ENCODE measurements around the gene OR10J5. TPM values are rescaled to one million over a fixed set of nuclear protein-coding genes. Genes with fewer than 3 reads are reported as not detected.
"Not testable (repeated sequence)": the region's sequence is repeated elsewhere in the genome, so short reads cannot be mapped to it uniquely, and the experiment has no call there.

The OR10J5 gene
- total and polyA plus RNA-seq, 8 donors: not detected

GRCh38 chr1:159554261-159554660 lies 18.5 kb upstream of the OR10J5 start:
- DNase-seq (no peak), ATAC-seq (no peak)
- no peak overlapping the region for H3K27ac ChIP-seq
- no peak overlapping the region for H3K4me3 ChIP-seq
- no peaks in the 10 kb centered on the region for H3K4me1 ChIP-seq
- H3K36me3 ChIP-seq: no peaks in the 10 kb centered on the region
- H3K27me3 ChIP-seq: no peaks in the 10 kb centered on the region
- intact Hi-C loops (cut with DNase I): no loop called here
- no peak for TF ChIP-seq CTCF (IDR thresholded peaks at IDR 0.05)
- no peaks in the 10 kb centered on the region for H3K9me3 ChIP-seq

DNA sequence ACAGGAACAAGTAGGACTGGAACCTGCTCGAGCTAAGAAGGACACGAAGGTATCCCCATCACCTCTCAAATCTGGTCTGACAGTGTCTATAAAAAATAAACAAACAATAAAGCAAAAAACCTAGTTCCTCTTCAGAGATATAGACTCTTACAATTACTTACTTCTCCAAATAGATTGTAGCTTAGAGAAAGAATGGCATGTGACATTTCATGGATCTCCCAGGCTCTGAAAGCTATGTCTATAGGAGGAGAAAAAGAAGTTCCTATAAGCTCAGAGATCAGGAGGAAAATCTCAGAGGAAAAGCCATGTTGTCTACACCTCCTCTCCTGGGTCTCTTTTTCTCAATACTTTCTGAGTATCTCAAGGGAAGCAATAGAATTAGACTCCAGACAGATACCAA lies 12.3 kb upstream of the OR10J5 start:
- Histone ChIP-seq H3K4me3 (no peak overlapping the region), H3K27ac (no peak overlapping the region), H3K27me3 (no peaks in the 10 kb centered on the region), H3K9me3 (no peaks in the 10 kb centered on the region), H3K4me1 (no peaks in the 10 kb centered on the region), H3K36me3 (no peaks in the 10 kb centered on the region)
- no peak for ATAC-seq
- DNase-seq: no peak
- no peak for TF ChIP-seq CTCF (IDR thresholded peaks at IDR 0.05)
- intact Hi-C loops (cut with DNase I): no loop called here

DNA sequence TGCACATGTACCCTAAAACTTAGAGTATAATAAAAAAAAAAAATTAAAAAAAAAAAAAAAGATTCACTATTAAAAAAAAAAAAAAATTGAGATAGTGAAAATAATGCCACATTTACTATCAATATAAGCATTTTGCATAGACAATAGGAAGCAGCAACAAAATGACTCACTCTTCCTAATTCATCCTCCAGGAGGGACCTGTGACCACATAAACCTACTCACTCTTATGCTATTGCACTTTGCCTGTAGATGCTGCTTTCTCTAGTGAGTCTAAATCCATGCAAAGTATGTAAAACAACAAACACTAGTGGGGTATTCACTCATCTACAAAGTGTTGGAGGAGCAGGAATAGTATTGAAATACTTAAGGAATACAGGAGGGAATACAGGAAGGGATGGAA lies 2.9 kb downstream of the OR10J5 start:
- DNase-seq: no peak
- no peak for ATAC-seq
- intact Hi-C loops (cut with DNase I): no loop called here
- Histone ChIP-seq H3K4me3 (no peak overlapping the region), H3K36me3 (no peaks in the 10 kb centered on the region), H3K27me3 (no peaks in the 10 kb centered on the region), H3K4me1 (no peaks in the 10 kb centered on the region), H3K27ac (no peak overlapping the region), H3K9me3 (peaks cover 0 to 5% of the 10 kb centered on the region in 2 donors)
- TF ChIP-seq CTCF (IDR thresholded peaks at IDR 0.05): no peak

- H3K4me1 ChIP-seq; intact Hi-C loops (cut with DNase I); ATAC-seq; H3K4me3 ChIP-seq; H3K36me3 ChIP-seq; H3K27me3 ChIP-seq; DNase-seq; H3K27ac ChIP-seq: not testable (repeated sequence)
- H3K9me3 ChIP-seq: peaks cover 0 to 14% of the 10 kb centered on the region in 2 donors
Observed at GRCh38 chr1:159524792-159525191, 11.0 kb downstream of the OR10J5 start.

DNA sequence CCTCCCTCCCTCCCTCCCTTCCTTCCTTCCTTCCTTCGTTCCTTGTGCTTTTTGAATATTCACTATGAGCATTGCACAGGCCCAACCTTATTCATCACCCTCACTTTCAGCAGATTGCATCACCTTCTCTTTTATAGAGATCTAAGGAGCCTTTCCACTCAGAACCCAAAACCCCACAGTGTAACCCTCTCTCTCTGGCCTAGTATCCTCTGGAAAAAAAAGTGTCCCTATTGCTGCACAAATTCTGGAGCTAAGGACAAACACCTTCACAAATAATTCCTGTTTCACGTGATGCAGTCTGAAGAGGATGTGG lies 25.6 kb downstream of the OR10J5 start:
- H3K36me3 ChIP-seq: no peaks in the 10 kb centered on the region
- peaks cover 0 to 14% of the 10 kb centered on the region in 2 donors for H3K9me3 ChIP-seq
- DNase-seq: no peak
- TF ChIP-seq CTCF (IDR thresholded peaks at IDR 0.05): no peak
- intact Hi-C loops (cut with DNase I): no loop called here
- no peak overlapping the region for H3K4me3 ChIP-seq
- H3K4me1 ChIP-seq: no peaks in the 10 kb centered on the region
- no peaks in the 10 kb centered on the region for H3K27me3 ChIP-seq
- ATAC-seq: no peak
- H3K27ac ChIP-seq: no peak overlapping the region

DNA sequence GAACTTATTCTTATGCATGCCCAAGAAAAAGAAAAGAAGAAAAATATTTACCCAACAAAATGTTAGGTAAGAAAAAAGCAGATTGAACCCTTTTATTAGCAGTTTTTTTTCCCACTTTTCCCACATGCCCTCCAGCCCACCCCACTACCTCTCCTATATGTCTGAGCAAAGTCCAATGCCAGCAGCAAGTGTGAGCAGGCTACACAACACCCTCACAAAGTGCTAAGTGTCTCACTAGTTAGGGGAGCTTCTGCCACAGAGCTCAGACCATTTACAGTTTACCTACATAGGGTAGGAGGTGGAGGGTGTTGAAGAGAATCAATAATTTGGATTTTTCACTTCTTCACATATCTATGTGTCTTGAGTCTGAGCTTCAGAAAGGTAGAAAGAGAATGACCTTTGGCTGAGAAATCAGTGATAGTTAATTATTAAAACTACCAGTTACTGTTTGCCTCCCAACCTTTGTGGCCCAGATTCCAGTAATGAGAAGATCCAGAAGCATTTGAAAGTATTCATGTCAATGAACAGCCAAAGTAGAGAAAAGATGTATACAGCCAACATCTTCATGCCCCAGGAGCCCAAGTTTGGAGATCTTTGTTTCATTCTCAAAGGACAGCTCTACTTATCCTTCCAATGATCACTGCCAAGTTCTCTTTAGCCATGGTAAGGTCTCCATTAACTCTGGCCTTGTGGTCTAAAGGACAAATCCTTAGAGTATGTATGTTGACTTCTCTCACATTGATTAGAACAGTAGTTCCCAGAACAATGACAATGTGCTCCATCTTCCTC lies 26.2 kb downstream of the OR10J5 start:
- H3K4me1 ChIP-seq: no peaks in the 10 kb centered on the region
- no peak overlapping the region for H3K4me3 ChIP-seq
- no peak for ATAC-seq
- intact Hi-C loops (cut with DNase I): no loop called here
- TF ChIP-seq CTCF (IDR thresholded peaks at IDR 0.05): no peak
- H3K36me3 ChIP-seq: no peaks in the 10 kb centered on the region
- no peak for DNase-seq
- no peak overlapping the region for H3K27ac ChIP-seq
- no peaks in the 10 kb centered on the region for H3K27me3 ChIP-seq
- peaks cover 0 to 14% of the 10 kb centered on the region in 2 donors for H3K9me3 ChIP-seq

Measured in left lung (tissue), 10 donors.